Subcutaneous abdominal adipose tissue (tissue), 5 donors: Measurements from ENCODE around the gene PLA2G4A.
A peak's percentile ranks its signal among the peaks of the same experiment; 100 is the strongest.

Experiments used
- H3K27ac ChIP-seq: one replicate; pipeline ENCODE4 v1.7.0; 2013; ENCODE audit warnings: low read depth, mild to moderate bottlenecking, inconsistent platforms, low read length, moderate library complexity
- H3K27me3 ChIP-seq, 5 donors: one replicate each; pipeline ENCODE4 v1.7.0; 2013; ENCODE audit warnings: low read length in 5 of 5, inconsistent platforms in 1 of 5; ENCODE audit not compliant: control insufficient read depth in 5 of 5, insufficient read depth in 4 of 5
- H3K36me3 ChIP-seq, 5 donors: one replicate each; pipeline ENCODE4 v1.7.0; 2013; ENCODE audit warnings: low read length in 5 of 5; ENCODE audit not compliant: control insufficient read depth in 5 of 5, insufficient read depth in 5 of 5
- H3K4me1 ChIP-seq, 5 donors: one replicate each; pipeline ENCODE4 v1.7.0; 2013; ENCODE audit warnings: low read length in 5 of 5, mild to moderate bottlenecking in 3 of 5, moderate library complexity in 1 of 5; ENCODE audit not compliant: control insufficient read depth in 5 of 5, insufficient read depth in 5 of 5
- H3K4me3 ChIP-seq, 5 donors: one replicate each; pipeline ENCODE4 v1.7.0; 2013; ENCODE audit warnings: low read length in 5 of 5, low read depth in 1 of 5
- H3K9ac ChIP-seq, 5 donors: one replicate each; pipeline ENCODE4 v1.7.0; 2013; ENCODE audit warnings: low read length in 5 of 5, mild to moderate bottlenecking in 4 of 5, moderate library complexity in 3 of 5
- H3K9me3 ChIP-seq, 5 donors: one replicate each; pipeline ENCODE4 v1.7.0; 2013; ENCODE audit warnings: low read length in 5 of 5; ENCODE audit not compliant: control insufficient read depth in 5 of 5
- donor health status: healthy.
- donor health status: healthy.
- donor health status: healthy.
- donor health status: healthy.
- donor health status: healthy.

The PLA2G4A gene

GRCh38 chr1:186882372-186883134 lies 53.8 kb downstream of the PLA2G4A start:
- Histone ChIP-seq H3K9ac (no peak overlapping the region), H3K27ac (no peak overlapping the region), H3K4me3 (no peak overlapping the region), H3K4me1 (peaks cover 0 to 8% (median 0%) of the 10 kb centered on the region in 5 donors), H3K27me3 (no peaks in the 10 kb centered on the region), H3K9me3 (peaks cover 0 to 7% (median 0%) of the 10 kb centered on the region in 5 donors), H3K36me3 (no peaks in the 10 kb centered on the region)

GRCh38 chr1:186884251-186884650 lies 55.5 kb downstream of the PLA2G4A start:
- H3K36me3 ChIP-seq = no peaks in the 10 kb centered on the region
- H3K9ac ChIP-seq = no peak overlapping the region
- H3K27ac ChIP-seq = no peak overlapping the region
- H3K9me3 ChIP-seq = peaks cover 0 to 7% (median 0%) of the 10 kb centered on the region in 5 donors
- peaks cover 0 to 5% (median 0%) of the 10 kb centered on the region in 5 donors for H3K4me1 ChIP-seq
- H3K4me3 ChIP-seq = no peak overlapping the region
- no peaks in the 10 kb centered on the region for H3K27me3 ChIP-seq

DNA sequence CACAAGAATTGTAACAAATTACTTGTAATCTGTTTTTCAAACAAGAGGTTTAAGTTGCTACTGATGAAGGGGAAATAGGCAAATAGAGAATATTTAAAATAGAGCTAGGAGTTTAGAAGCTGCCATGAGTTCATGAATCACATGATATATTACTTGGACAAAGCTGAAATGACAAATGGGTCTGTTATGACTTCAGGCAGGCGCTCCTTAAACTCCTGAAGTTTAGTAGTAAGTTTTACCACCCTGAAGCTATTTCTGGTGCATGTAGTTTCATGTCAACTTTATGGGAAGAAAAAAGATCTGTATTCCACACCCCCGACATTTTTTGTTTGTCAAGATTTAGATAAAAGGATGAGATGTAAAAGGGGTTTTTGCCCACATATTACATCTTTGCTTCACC lies 58.5 kb downstream of the PLA2G4A start:
- Histone ChIP-seq H3K9ac (no peak overlapping the region), H3K27ac (no peak overlapping the region), H3K27me3 (no peaks in the 10 kb centered on the region)

DNA sequence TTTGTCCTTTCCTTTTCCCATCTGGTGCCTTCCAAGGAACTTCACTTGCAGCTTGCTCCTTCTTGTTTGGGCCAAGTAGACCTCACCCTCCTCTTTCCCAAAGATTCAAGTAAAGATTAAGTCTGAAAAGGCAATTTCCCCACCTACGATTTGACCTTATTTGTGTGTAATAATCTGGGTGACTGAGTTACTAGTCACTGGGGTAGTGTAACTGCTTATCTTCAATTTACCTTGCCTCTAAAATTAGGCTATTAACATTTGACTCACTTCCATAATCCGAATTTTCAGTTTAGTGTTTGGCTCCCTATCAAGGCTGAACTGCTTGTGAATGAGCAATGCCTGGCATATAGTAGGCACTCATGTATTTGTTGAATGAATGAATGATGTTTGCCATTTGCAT lies 59.6 kb downstream of the PLA2G4A start:
- H3K4me1 ChIP-seq = peaks cover 0 to 4% (median 0%) of the 10 kb centered on the region in 5 donors
- no peak overlapping the region for H3K9ac ChIP-seq
- H3K27me3 ChIP-seq = no peaks in the 10 kb centered on the region
- H3K27ac ChIP-seq = no peak overlapping the region
- no peaks in the 10 kb centered on the region for H3K36me3 ChIP-seq
- H3K4me3 ChIP-seq = no peak overlapping the region
- H3K9me3 ChIP-seq = peaks cover 0 to 7% (median 0%) of the 10 kb centered on the region in 5 donors

More for the DNA sequence above, 58.5 kb downstream of the PLA2G4A start:
- Histone ChIP-seq H3K36me3 (no peaks in the 10 kb centered on the region), H3K4me1 (no peaks in the 10 kb centered on the region), H3K4me3 (no peak overlapping the region), H3K9me3 (peaks cover 0 to 7% (median 0%) of the 10 kb centered on the region in 5 donors)

GRCh38 chr1:186892936-186893335 lies 64.2 kb downstream of the PLA2G4A start:
- H3K4me1 ChIP-seq = peaks cover 3 to 20% (median 12%) of the 10 kb centered on the region in 5 donors
- H3K9me3 ChIP-seq = no peaks in the 10 kb centered on the region
- H3K9ac ChIP-seq = no peak overlapping the region
- no peaks in the 10 kb centered on the region for H3K36me3 ChIP-seq
- no peak overlapping the region for H3K27ac ChIP-seq
- no peaks in the 10 kb centered on the region for H3K27me3 ChIP-seq
- no peak overlapping the region for H3K4me3 ChIP-seq

GRCh38 chr1:186894415-186894814 lies 65.7 kb downstream of the PLA2G4A start:
- peaks cover 3 to 20% (median 12%) of the 10 kb centered on the region in 5 donors for H3K4me1 ChIP-seq

GRCh38 chr1:186896211-186896610 lies 67.5 kb downstream of the PLA2G4A start:
- Histone ChIP-seq H3K4me1 (peaks cover 3 to 29% (median 12%) of the 10 kb centered on the region in 5 donors), H3K9ac (peak overlapping the region in 1 of 5 donors; percentile 30), H3K27me3 (no peaks in the 10 kb centered on the region), H3K9me3 (no peaks in the 10 kb centered on the region), H3K36me3 (peaks cover 0 to 5% (median 0%) of the 10 kb centered on the region in 5 donors), H3K27ac (peak overlapping the region; percentile 87), H3K4me3 (no peak overlapping the region)

More at GRCh38 chr1:186894415-186894814, 65.7 kb downstream of the PLA2G4A start:
- no peaks in the 10 kb centered on the region for H3K27me3 ChIP-seq
- H3K4me3 ChIP-seq = no peak overlapping the region
- H3K27ac ChIP-seq = peak overlapping the region; percentile 6
- peaks cover 0 to 5% (median 0%) of the 10 kb centered on the region in 5 donors for H3K36me3 ChIP-seq
- H3K9ac ChIP-seq = no peak overlapping the region
- H3K9me3 ChIP-seq = no peaks in the 10 kb centered on the region

DNA sequence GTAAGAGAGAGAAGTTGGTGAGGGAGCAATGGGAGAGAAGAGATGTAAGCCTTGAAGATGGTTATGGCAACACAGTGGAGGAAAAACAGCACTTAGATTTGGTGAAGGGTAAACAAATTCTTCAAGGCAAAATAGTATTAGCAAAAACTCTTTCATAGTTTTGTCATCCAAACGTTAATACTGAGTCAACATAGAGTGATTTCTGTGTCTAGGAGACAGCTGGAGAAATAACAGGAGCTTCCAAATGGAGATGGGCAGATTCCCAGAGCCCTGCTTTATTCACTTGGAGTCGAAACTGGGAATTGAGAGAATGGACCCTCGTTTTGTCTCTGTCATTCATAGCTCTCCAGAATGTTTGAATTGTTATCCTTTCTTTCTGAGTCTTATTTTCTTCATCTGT lies 68.3 kb downstream of the PLA2G4A start:
- H3K27me3 ChIP-seq = no peaks in the 10 kb centered on the region
- H3K36me3 ChIP-seq = peaks cover 0 to 5% (median 0%) of the 10 kb centered on the region in 5 donors
- H3K4me3 ChIP-seq = no peak overlapping the region
- H3K4me1 ChIP-seq = peaks cover 3 to 33% (median 12%) of the 10 kb centered on the region in 5 donors
- peak overlapping the region in 1 of 5 donors; percentile 30 for H3K9ac ChIP-seq
- H3K27ac ChIP-seq = peak overlapping the region; percentile 87
- no peaks in the 10 kb centered on the region for H3K9me3 ChIP-seq

GRCh38 chr1:186899577-186899976 lies 70.8 kb downstream of the PLA2G4A start:
- H3K27ac ChIP-seq = no peak overlapping the region
- no peak overlapping the region for H3K9ac ChIP-seq
- peaks cover 0 to 5% (median 0%) of the 10 kb centered on the region in 5 donors for H3K36me3 ChIP-seq
- peaks cover 3 to 30% (median 12%) of the 10 kb centered on the region in 5 donors for H3K4me1 ChIP-seq
- no peaks in the 10 kb centered on the region for H3K27me3 ChIP-seq
- no peak overlapping the region for H3K4me3 ChIP-seq
- H3K9me3 ChIP-seq = no peaks in the 10 kb centered on the region

DNA sequence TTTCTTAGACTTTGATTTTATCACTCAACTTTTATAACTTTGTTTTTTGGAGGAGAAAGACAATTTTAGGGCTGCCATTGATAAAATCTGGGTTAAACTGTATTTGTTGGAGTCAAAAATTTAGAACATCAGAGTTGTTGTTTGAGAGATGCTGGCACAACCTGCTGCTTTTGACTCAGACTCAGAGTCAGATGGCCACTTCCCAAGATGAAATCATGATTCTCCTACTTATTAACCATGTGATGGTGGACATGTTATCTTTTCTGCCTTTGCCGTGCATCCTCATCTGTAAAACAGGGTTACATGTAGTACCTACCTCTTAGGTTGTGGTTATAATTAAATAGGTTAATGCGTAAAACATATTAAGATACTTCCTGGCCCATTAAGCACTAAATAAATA lies 71.2 kb downstream of the PLA2G4A start:
- peaks cover 3 to 26% (median 12%) of the 10 kb centered on the region in 5 donors for H3K4me1 ChIP-seq
- no peak overlapping the region for H3K4me3 ChIP-seq
- H3K27me3 ChIP-seq = no peaks in the 10 kb centered on the region
- no peak overlapping the region for H3K27ac ChIP-seq
- H3K9me3 ChIP-seq = no peaks in the 10 kb centered on the region
- no peak overlapping the region for H3K9ac ChIP-seq
- H3K36me3 ChIP-seq = peaks cover 0 to 5% (median 0%) of the 10 kb centered on the region in 5 donors
